Activated naive CD4-positive, alpha-beta T cell treated with anti-CD3 and anti-CD28 coated beads, Interleukin-2, amount 50 U/mL, for 72 hours (primary cell): ENCODE measurements around the gene CNTNAP2. TPM values are rescaled to one million over a fixed set of nuclear protein-coding genes. Genes with fewer than 3 reads are reported as not detected.
"Not testable (repeated sequence)": the region's sequence is repeated elsewhere in the genome, so short reads cannot be mapped to it uniquely, and the experiment has no call there.

Experiments
- ATAC-seq, 2 donors: fragments of 150-1000 bp; cut with Tn5 transposase; 2 replicates each; pipeline ENCODE4 v1.10.0; 2021; ENCODE audit warnings: mild to moderate bottlenecking in 2 of 2, moderate library complexity in 2 of 2
- DNase-seq, 2 donors: peaks; one replicate each; pipeline ENCODE4 v3.0.0; 2021 to 2022; ENCODE audit warnings: low spot score in 2 of 2
- H3K27ac Mint-ChIP-seq, 2 donors: one replicate each; pipeline ENCODE4 v1.8.0; 2022; ENCODE audit warnings: mild to moderate bottlenecking in 2 of 2, mixed read lengths in 2 of 2
- H3K36me3 Mint-ChIP-seq, 2 donors: one replicate each; pipeline ENCODE4 v1.8.0; 2022; ENCODE audit warnings: mixed read lengths in 2 of 2
- H3K9me3 Mint-ChIP-seq, 2 donors: one replicate each; pipeline ENCODE4 v1.8.0; 2022; ENCODE audit warnings: mixed read lengths in 2 of 2
- total RNA-seq, 2 donors: library from RNA; stranded (reverse); gene quantifications; one replicate each; pipeline ENCODE4 v1.2.3, GENCODE V29; 2022

Gene CNTNAP2
- total RNA-seq, 2 donors from 2014 or later = not detected

GRCh38 chr7:147586526-147586925, 1469.9 kb downstream of the CNTNAP2 start:
- Mint-ChIP-seq H3K27ac (no peak overlapping the region), H3K9me3 (peaks cover 4 to 6% of the 10 kb centered on the region in 2 donors), H3K36me3 (no peaks in the 10 kb centered on the region)
- DNase-seq (no peak), ATAC-seq (no peak)

GRCh38 chr7:147593271-147594057, 1476.9 kb downstream of the CNTNAP2 start:
- Mint-ChIP-seq H3K9me3 (peaks cover 17 to 31% of the 10 kb centered on the region in 2 donors), H3K27ac (no peak overlapping the region), H3K36me3 (no peaks in the 10 kb centered on the region)
- DNase-seq (no peak), ATAC-seq (no peak)

- ATAC-seq = no peak
- DNase-seq = no peak
- Mint-ChIP-seq H3K9me3 (peaks cover 21 to 37% of the 10 kb centered on the region in 2 donors), H3K27ac (no peak overlapping the region), H3K36me3 (no peaks in the 10 kb centered on the region)
Observed at GRCh38 chr7:147595042-147595441, 1478.4 kb downstream of the CNTNAP2 start.

GRCh38 chr7:147598687-147599086, 1482.1 kb downstream of the CNTNAP2 start:
- DNase-seq, H3K27ac Mint-ChIP-seq, ATAC-seq, H3K36me3 Mint-ChIP-seq: not testable (repeated sequence)
- H3K9me3 Mint-ChIP-seq = peaks cover 17 to 34% of the 10 kb centered on the region in 2 donors

GRCh38 chr7:147605323-147605722, 1488.7 kb downstream of the CNTNAP2 start:
- H3K27ac Mint-ChIP-seq = no peak overlapping the region
- peaks cover 0 to 6% of the 10 kb centered on the region in 2 donors for H3K36me3 Mint-ChIP-seq
- peaks cover 18 to 19% of the 10 kb centered on the region in 2 donors for H3K9me3 Mint-ChIP-seq
- ATAC-seq = no peak
- DNase-seq = no peak

- Mint-ChIP-seq H3K27ac (no peak overlapping the region), H3K36me3 (no peaks in the 10 kb centered on the region), H3K9me3 (peaks cover 13% of the 10 kb centered on the region in 2 donors)
- ATAC-seq = no peak
- DNase-seq = no peak
Observed at GRCh38 chr7:147607157-147607800, 1490.7 kb downstream of the CNTNAP2 start.

- DNase-seq (no peak), ATAC-seq (no peak)
- peaks cover 4 to 10% of the 10 kb centered on the region in 2 donors for H3K9me3 Mint-ChIP-seq
- no peaks in the 10 kb centered on the region for H3K36me3 Mint-ChIP-seq
- H3K27ac Mint-ChIP-seq = no peak overlapping the region
Observed at GRCh38 chr7:147611431-147611830, 1494.8 kb downstream of the CNTNAP2 start.

- H3K9me3 Mint-ChIP-seq = peaks cover 11 to 28% of the 10 kb centered on the region in 2 donors
- DNase-seq (no peak), ATAC-seq (no peak)
- no peaks in the 10 kb centered on the region for H3K36me3 Mint-ChIP-seq
- no peak overlapping the region for H3K27ac Mint-ChIP-seq
Observed at GRCh38 chr7:147635288-147635687, 1518.7 kb downstream of the CNTNAP2 start.

- Mint-ChIP-seq H3K27ac (no peak overlapping the region), H3K9me3 (peaks cover 13 to 32% of the 10 kb centered on the region in 2 donors), H3K36me3 (no peaks in the 10 kb centered on the region)
- ATAC-seq = no peak
- DNase-seq = no peak
Observed at GRCh38 chr7:147636553-147636952, 1520.0 kb downstream of the CNTNAP2 start.

- H3K36me3 Mint-ChIP-seq = no peaks in the 10 kb centered on the region
- DNase-seq (no peak), ATAC-seq (no peak)
- peaks cover 8 to 27% of the 10 kb centered on the region in 2 donors for H3K9me3 Mint-ChIP-seq
- no peak overlapping the region for H3K27ac Mint-ChIP-seq
Observed at GRCh38 chr7:147638566-147638965, 1522.0 kb downstream of the CNTNAP2 start.

- DNase-seq = no peak
- ATAC-seq = no peak
- peaks cover 8 to 25% of the 10 kb centered on the region in 2 donors for H3K9me3 Mint-ChIP-seq
- no peak overlapping the region for H3K27ac Mint-ChIP-seq
- no peaks in the 10 kb centered on the region for H3K36me3 Mint-ChIP-seq
Observed at GRCh38 chr7:147639037-147639436, 1522.4 kb downstream of the CNTNAP2 start.

- DNase-seq (no peak), ATAC-seq (no peak)
- no peaks in the 10 kb centered on the region for H3K36me3 Mint-ChIP-seq
- H3K9me3 Mint-ChIP-seq = peaks cover 8 to 22% of the 10 kb centered on the region in 2 donors
- H3K27ac Mint-ChIP-seq = no peak overlapping the region
Observed at GRCh38 chr7:147639751-147640150, 1523.2 kb downstream of the CNTNAP2 start.

- Mint-ChIP-seq H3K9me3 (peaks cover 8 to 20% of the 10 kb centered on the region in 2 donors), H3K27ac (no peak overlapping the region), H3K36me3 (no peaks in the 10 kb centered on the region)
- ATAC-seq (no peak), DNase-seq (no peak)
Observed at GRCh38 chr7:147640821-147641220, 1524.2 kb downstream of the CNTNAP2 start.

- H3K9me3 Mint-ChIP-seq = peaks cover 12 to 16% of the 10 kb centered on the region in 2 donors
- no peak overlapping the region for H3K27ac Mint-ChIP-seq
- ATAC-seq (no peak), DNase-seq (no peak)
- no peaks in the 10 kb centered on the region for H3K36me3 Mint-ChIP-seq
Observed at GRCh38 chr7:147646568-147646967, 1530.0 kb downstream of the CNTNAP2 start.

GRCh38 chr7:147650991-147651390, 1534.4 kb downstream of the CNTNAP2 start:
- DNase-seq = no peak
- H3K9me3 Mint-ChIP-seq = peaks cover 9 to 20% of the 10 kb centered on the region in 2 donors
- H3K27ac Mint-ChIP-seq = no peak overlapping the region
- ATAC-seq = no peak
- no peaks in the 10 kb centered on the region for H3K36me3 Mint-ChIP-seq

GRCh38 chr7:147651601-147652000, 1535.0 kb downstream of the CNTNAP2 start:
- DNase-seq (no peak), ATAC-seq (no peak)
- H3K36me3 Mint-ChIP-seq = no peaks in the 10 kb centered on the region
- H3K9me3 Mint-ChIP-seq = peaks cover 9 to 21% of the 10 kb centered on the region in 2 donors
- no peak overlapping the region for H3K27ac Mint-ChIP-seq

GRCh38 chr7:147653456-147653855, 1536.9 kb downstream of the CNTNAP2 start:
- DNase-seq (no peak), ATAC-seq (no peak)
- no peak overlapping the region for H3K27ac Mint-ChIP-seq
- peaks cover 9% of the 10 kb centered on the region in 2 donors for H3K9me3 Mint-ChIP-seq
- H3K36me3 Mint-ChIP-seq = no peaks in the 10 kb centered on the region
